Testis (tissue), 2 donors: ENCODE data around the gene PAIP2B.

Experiments used
- POLR2A ChIP-seq: fragments of 450-650 bp; IDR thresholded peaks from one replicate; pipeline ENCODE4 v1.6.1; 2017; ENCODE audit warnings: antibody characterized with exemption, mild to moderate bottlenecking, moderate library complexity
- TF ChIP-seq, protein P1 (sequence below), 3 experiments: fragments of 450-650 bp in 2 of 3; fragments of 200-600 bp in 1 of 3; sonication (generic) in 1 of 3; IDR thresholded peaks; one replicate each; pipeline ENCODE4 v1.5.1; 2016 to 2019; ENCODE audit warnings: antibody characterized with exemption in 3 of 3, mild to moderate bottlenecking in 2 of 3, moderate library complexity in 1 of 3

DNA sequence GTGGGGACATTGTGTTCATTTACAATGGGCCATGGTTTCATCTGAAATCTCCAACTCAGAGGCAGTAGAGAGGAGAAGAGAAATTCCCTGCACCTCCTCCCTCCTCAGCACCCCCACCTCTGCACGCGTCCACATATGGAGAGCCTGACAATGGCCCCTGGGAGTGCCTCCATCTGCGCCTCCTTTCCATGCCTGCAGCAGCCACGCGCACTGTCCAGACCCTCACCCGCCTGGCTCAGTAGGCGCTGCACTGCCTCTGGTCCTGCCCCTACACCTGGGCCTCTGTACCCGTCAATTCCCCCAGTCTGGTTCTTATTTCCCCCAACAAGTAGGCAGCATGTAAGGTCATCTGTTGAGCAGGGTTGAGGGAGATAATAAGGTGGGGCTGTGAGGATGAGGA lies 72.6 kb downstream of the PAIP2B start:
- TF ChIP-seq POLR2A, result no peak
- TF ChIP-seq, protein P1, sequence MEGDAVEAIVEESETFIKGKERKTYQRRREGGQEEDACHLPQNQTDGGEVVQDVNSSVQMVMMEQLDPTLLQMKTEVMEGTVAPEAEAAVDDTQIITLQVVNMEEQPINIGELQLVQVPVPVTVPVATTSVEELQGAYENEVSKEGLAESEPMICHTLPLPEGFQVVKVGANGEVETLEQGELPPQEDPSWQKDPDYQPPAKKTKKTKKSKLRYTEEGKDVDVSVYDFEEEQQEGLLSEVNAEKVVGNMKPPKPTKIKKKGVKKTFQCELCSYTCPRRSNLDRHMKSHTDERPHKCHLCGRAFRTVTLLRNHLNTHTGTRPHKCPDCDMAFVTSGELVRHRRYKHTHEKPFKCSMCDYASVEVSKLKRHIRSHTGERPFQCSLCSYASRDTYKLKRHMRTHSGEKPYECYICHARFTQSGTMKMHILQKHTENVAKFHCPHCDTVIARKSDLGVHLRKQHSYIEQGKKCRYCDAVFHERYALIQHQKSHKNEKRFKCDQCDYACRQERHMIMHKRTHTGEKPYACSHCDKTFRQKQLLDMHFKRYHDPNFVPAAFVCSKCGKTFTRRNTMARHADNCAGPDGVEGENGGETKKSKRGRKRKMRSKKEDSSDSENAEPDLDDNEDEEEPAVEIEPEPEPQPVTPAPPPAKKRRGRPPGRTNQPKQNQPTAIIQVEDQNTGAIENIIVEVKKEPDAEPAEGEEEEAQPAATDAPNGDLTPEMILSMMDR (IDR thresholded peaks at IDR 0.05), result no peak
